Measurements from ENCODE around the gene SPEM2. TPM values are rescaled to one million over a fixed set of nuclear protein-coding genes. Genes with fewer than 3 reads are reported as not detected.

Gene SPEM2
- total RNA-seq, 1 experiment from 2014 or later = not detected

- H2BK15ac ChIP-seq (ENCODE audit: low read depth, low read length) = no peak overlapping the region
- no peak overlapping the region for H2AFZ ChIP-seq (ENCODE audit: low read length)
- H3K4me1 ChIP-seq (ENCODE audit: insufficient read depth, low read length) = peaks cover 7% of the 10 kb centered on the region; the same call in 1 of the 2 replicates
- no peak overlapping the region for H4K5ac ChIP-seq (ENCODE audit: insufficient read length, low read depth, low read length)
- H2BK5ac ChIP-seq (ENCODE audit: insufficient read length, low read length) = no peak overlapping the region
- H4K20me1 ChIP-seq (ENCODE audit: control insufficient read depth, insufficient read depth, insufficient read length) = peaks cover 2% of the 10 kb centered on the region
- no peak overlapping the region for H3K27ac ChIP-seq (ENCODE audit: insufficient read length, low read depth, low read length)
- Mint-ChIP-seq H3K36me3 (ENCODE audit: insufficient read depth in 1 of 3, low read depth in 3 of 3) (peaks cover 27 to 51% (median 35%) of the 10 kb centered on the region in 3 experiments), H3K27ac (peak overlapping the region in 1 of 3 experiments; percentile 76; a peak in 1 of 7 replicates), H3K27me3 (ENCODE audit: low read depth) (peaks cover 2% of the 10 kb centered on the region), H3K9me3 (no peaks in the 10 kb centered on the region; a peak in 1 of 5 replicates), H3K4me1 (peaks cover 22% of the 10 kb centered on the region in 2 experiments), H3K4me3 (no peak overlapping the region)
- no peak overlapping the region for H3K4ac ChIP-seq (ENCODE audit: low read depth, low read length)
- H2BK120ac ChIP-seq (ENCODE audit: low read depth, low read length, poor library complexity, severe bottlenecking) = no peak overlapping the region
- no CpG with 5 or more reads among the region's 2 CpGs for WGBS (ENCODE audit: extremely low coverage, insufficient read length, low lambda C conversion rate)
- H2BK12ac ChIP-seq (ENCODE audit: insufficient read length, low read depth, low read length) = no peak overlapping the region
- H3K56ac ChIP-seq (ENCODE audit: insufficient read length, low read depth, low read length) = no peak overlapping the region
- H4K91ac ChIP-seq (ENCODE audit: insufficient read length, low read depth, low read length) = no peak overlapping the region
- H3K4me2 ChIP-seq (ENCODE audit: insufficient read depth, insufficient read length, low read length) = no peak overlapping the region
- no peak overlapping the region for H2BK20ac ChIP-seq (ENCODE audit: low read depth, low read length, poor library complexity, severe bottlenecking)
- no peaks in the 10 kb centered on the region for H3K27me3 ChIP-seq (ENCODE audit: insufficient read depth, low read length)
- no peaks in the 10 kb centered on the region for H3K79me1 ChIP-seq (ENCODE audit: insufficient read depth, low read depth, low read length, poor library complexity, severe bottlenecking)
- H3K9me3 ChIP-seq (ENCODE audit: control insufficient read depth, low read depth, low read length) = no peaks in the 10 kb centered on the region
- no peak overlapping the region for H4K8ac ChIP-seq (replicated peaks; ENCODE audit: insufficient read length, low read depth, low read length)
- no peak overlapping the region for H3K23ac ChIP-seq (ENCODE audit: insufficient read length, low read depth, low read length)
- H3K9ac ChIP-seq (ENCODE audit: extremely low read depth, insufficient read length, low read length) = no peak overlapping the region
- no peak overlapping the region for H2AK5ac ChIP-seq (ENCODE audit: insufficient read length, low read length)
- H3T11ph ChIP-seq (ENCODE audit: low read length) = no peak overlapping the region
- H3K14ac ChIP-seq (ENCODE audit: insufficient read depth, low read length) = no peak overlapping the region
- DNase-seq = no peak
- H3K18ac ChIP-seq (ENCODE audit: insufficient read length, low read depth, low read length) = no peak overlapping the region
- no peak for TF ChIP-seq CTCF (conservative IDR thresholded peaks at IDR 0.05)
- H3K23me2 ChIP-seq (ENCODE audit: insufficient read length, low read depth, low read length, poor library complexity, severe bottlenecking) = peaks cover 12% of the 10 kb centered on the region
- H3K79me2 ChIP-seq (ENCODE audit: insufficient read depth, low read length) = no peaks in the 10 kb centered on the region
These were observed 34.1 kb upstream of the SPEM2 start for GRCh38 chr17:7391307-7391706.
